IPS DF 6.9 (cell line): ENCODE measurements around the gene NTN1.

Experiments
- DNase-seq: peaks from one replicate; pipeline ENCODE4 v3.0.0-alpha.2; 2013; ENCODE audit warnings: low read depth, low spot score
- H3K27ac ChIP-seq: one replicate; pipeline ENCODE4 v1.5.1; 2013; ENCODE audit warnings: low read length, control low read depth
- H3K27me3 ChIP-seq: 2 replicates; pipeline ENCODE4 v1.6.1; 2013; ENCODE audit warnings: mild to moderate bottlenecking, low read length; ENCODE audit not compliant: control insufficient read depth, insufficient read depth
- H3K36me3 ChIP-seq: 2 replicates; pipeline ENCODE4 v1.6.1; 2013; ENCODE audit warnings: low read length; ENCODE audit not compliant: control insufficient read depth, insufficient read depth
- H3K4me1 ChIP-seq: 2 replicates; pipeline ENCODE4 v1.6.1; 2013; ENCODE audit warnings: low read length; ENCODE audit not compliant: control insufficient read depth, insufficient read depth
- H3K4me3 ChIP-seq: 2 replicates; pipeline ENCODE4 v1.5.1; 2013; ENCODE audit warnings: mild to moderate bottlenecking, low read length
- H3K9me3 ChIP-seq: 2 replicates; pipeline ENCODE4 v1.6.1; 2013; ENCODE audit warnings: low read length, inconsistent platforms; ENCODE audit not compliant: control insufficient read depth, insufficient read depth
- WGBS: extraction: QIAGEN DNeasy Blood & Tissue Kit; methylation state at CpG from one replicate; pipeline ENCODE4 v1.1.7; 2013; ENCODE audit warnings: mixed read lengths, missing lambda C conversion rate; ENCODE audit not compliant: insufficient read length, insufficient coverage; 5-methylcytosine and 5-hydroxymethylcytosine counted together

NTN1 gene

GRCh38 chr17:8994319-8994718, 27.0 kb upstream of the NTN1 start:
- Histone ChIP-seq H3K4me3 (no peak overlapping the region), H3K27me3 (no peaks in the 10 kb centered on the region), H3K9me3 (no peaks in the 10 kb centered on the region), H3K4me1 (peaks cover 2% of the 10 kb centered on the region; the same call in 1 of the 2 replicates), H3K27ac (no peak overlapping the region), H3K36me3 (no peaks in the 10 kb centered on the region)
- no CpG with 5 or more reads among the region's 7 CpGs for WGBS
- DNase-seq = peak; percentile 66

GRCh38 chr17:8995711-8996110, 25.6 kb upstream of the NTN1 start:
- H3K36me3 ChIP-seq = no peaks in the 10 kb centered on the region
- no peak overlapping the region for H3K4me3 ChIP-seq
- no peaks in the 10 kb centered on the region for H3K27me3 ChIP-seq
- H3K27ac ChIP-seq = no peak overlapping the region
- WGBS = no CpG with 5 or more reads among the region's 7 CpGs
- peaks cover 2% of the 10 kb centered on the region; the same call in 1 of the 2 replicates for H3K4me1 ChIP-seq
- H3K9me3 ChIP-seq = no peaks in the 10 kb centered on the region
- DNase-seq = no peak

- H3K4me1 ChIP-seq = peaks cover 2% of the 10 kb centered on the region; the same call in 1 of the 2 replicates
- DNase-seq = no peak
- no peaks in the 10 kb centered on the region for H3K9me3 ChIP-seq
- no peak overlapping the region for H3K27ac ChIP-seq
- H3K27me3 ChIP-seq = peaks cover 17% of the 10 kb centered on the region
- no peaks in the 10 kb centered on the region; the same call in 1 of the 2 replicates for H3K36me3 ChIP-seq
- no peak overlapping the region for H3K4me3 ChIP-seq
- no CpG with 5 or more reads among the region's 9 CpGs for WGBS
Measured at GRCh38 chr17:8997994-8998628, 23.2 kb upstream of the NTN1 start.

- H3K9me3 ChIP-seq = no peaks in the 10 kb centered on the region
- whole genome bisulfite sequencing = no CpG with 5 or more reads among the region's 3 CpGs
- peaks cover 46% of the 10 kb centered on the region for H3K27me3 ChIP-seq
Measured at GRCh38 chr17:9001559-9001958, 19.8 kb upstream of the NTN1 start.

GRCh38 chr17:9002227-9002605, 19.1 kb upstream of the NTN1 start:
- Histone ChIP-seq H3K27me3 (peaks cover 46% of the 10 kb centered on the region), H3K36me3 (no peaks in the 10 kb centered on the region; the same call in 1 of the 2 replicates), H3K9me3 (no peaks in the 10 kb centered on the region), H3K4me3 (no peak overlapping the region), H3K27ac (no peak overlapping the region), H3K4me1 (no peaks in the 10 kb centered on the region)
- no CpG with 5 or more reads among the region's 15 CpGs for WGBS
- DNase-seq = no peak

More at GRCh38 chr17:9001559-9001958, 19.8 kb upstream of the NTN1 start:
- H3K4me3 ChIP-seq = no peak overlapping the region
- H3K27ac ChIP-seq = no peak overlapping the region
- no peak for DNase-seq
- no peaks in the 10 kb centered on the region for H3K4me1 ChIP-seq
- no peaks in the 10 kb centered on the region; the same call in 1 of the 2 replicates for H3K36me3 ChIP-seq

GRCh38 chr17:9002606-9003354, 18.5 kb upstream of the NTN1 start:
- H3K9me3 ChIP-seq = no peaks in the 10 kb centered on the region
- peaks cover 46% of the 10 kb centered on the region for H3K27me3 ChIP-seq
- H3K27ac ChIP-seq = no peak overlapping the region
- WGBS = no CpG with 5 or more reads among the region's 69 CpGs
- H3K4me3 ChIP-seq = peak overlapping the region; percentile 29; the same call in 1 of the 2 replicates
- no peaks in the 10 kb centered on the region for H3K4me1 ChIP-seq
- no peak for DNase-seq
- no peaks in the 10 kb centered on the region; the same call in 1 of the 2 replicates for H3K36me3 ChIP-seq

GRCh38 chr17:9003355-9004131, 17.8 kb upstream of the NTN1 start:
- DNase-seq = no peak
- H3K4me3 ChIP-seq = peak overlapping the region; percentile 29; the same call in 1 of the 2 replicates
- no peaks in the 10 kb centered on the region; the same call in 1 of the 2 replicates for H3K36me3 ChIP-seq
- no CpG with 5 or more reads among the region's 90 CpGs for WGBS
- H3K27ac ChIP-seq = no peak overlapping the region
- peaks cover 47% of the 10 kb centered on the region for H3K27me3 ChIP-seq
- H3K4me1 ChIP-seq = no peaks in the 10 kb centered on the region
- H3K9me3 ChIP-seq = no peaks in the 10 kb centered on the region

GRCh38 chr17:9004132-9004960, 17.0 kb upstream of the NTN1 start:
- H3K9me3 ChIP-seq = no peaks in the 10 kb centered on the region
- no peak for DNase-seq
- WGBS = no CpG with 5 or more reads among the region's 58 CpGs
- H3K27ac ChIP-seq = no peak overlapping the region
- no peaks in the 10 kb centered on the region for H3K4me1 ChIP-seq
- H3K4me3 ChIP-seq = peak overlapping the region; percentile 2; the same call in 1 of the 2 replicates
- H3K27me3 ChIP-seq = peaks cover 48% of the 10 kb centered on the region
- H3K36me3 ChIP-seq = no peaks in the 10 kb centered on the region; the same call in 1 of the 2 replicates

- DNase-seq = no peak
- WGBS = no CpG with 5 or more reads among the region's 6 CpGs
- Histone ChIP-seq H3K36me3 (no peaks in the 10 kb centered on the region; the same call in 1 of the 2 replicates), H3K4me3 (no peak overlapping the region; the same call in 1 of the 2 replicates), H3K27me3 (peaks cover 48% of the 10 kb centered on the region), H3K4me1 (no peaks in the 10 kb centered on the region), H3K9me3 (no peaks in the 10 kb centered on the region), H3K27ac (no peak overlapping the region)
Measured at GRCh38 chr17:9004961-9005285, 16.4 kb upstream of the NTN1 start.
